Subcutaneous abdominal adipose tissue (tissue), 5 donors: Measurements from ENCODE around the gene MAP2.

ENCODE experiments used
- H3K27ac ChIP-seq: one replicate; pipeline ENCODE4 v1.7.0; 2013; ENCODE audit warnings: low read depth, mild to moderate bottlenecking, inconsistent platforms, low read length, moderate library complexity
- H3K27me3 ChIP-seq, 5 donors: one replicate each; pipeline ENCODE4 v1.7.0; 2013; ENCODE audit warnings: low read length in 5 of 5, inconsistent platforms in 1 of 5; ENCODE audit not compliant: control insufficient read depth in 5 of 5, insufficient read depth in 4 of 5
- H3K36me3 ChIP-seq, 5 donors: one replicate each; pipeline ENCODE4 v1.7.0; 2013; ENCODE audit warnings: low read length in 5 of 5; ENCODE audit not compliant: control insufficient read depth in 5 of 5, insufficient read depth in 5 of 5
- H3K4me1 ChIP-seq, 5 donors: one replicate each; pipeline ENCODE4 v1.7.0; 2013; ENCODE audit warnings: low read length in 5 of 5, mild to moderate bottlenecking in 3 of 5, moderate library complexity in 1 of 5; ENCODE audit not compliant: control insufficient read depth in 5 of 5, insufficient read depth in 5 of 5
- H3K4me3 ChIP-seq, 5 donors: one replicate each; pipeline ENCODE4 v1.7.0; 2013; ENCODE audit warnings: low read length in 5 of 5, low read depth in 1 of 5
- H3K9ac ChIP-seq, 5 donors: one replicate each; pipeline ENCODE4 v1.7.0; 2013; ENCODE audit warnings: low read length in 5 of 5, mild to moderate bottlenecking in 4 of 5, moderate library complexity in 3 of 5
- H3K9me3 ChIP-seq, 5 donors: one replicate each; pipeline ENCODE4 v1.7.0; 2013; ENCODE audit warnings: low read length in 5 of 5; ENCODE audit not compliant: control insufficient read depth in 5 of 5
- donor health status: healthy.
- donor health status: healthy.
- donor health status: healthy.
- donor health status: healthy.
- donor health status: healthy.

MAP2 gene

GRCh38 chr2:209577376-209578357 is 153.8 kb downstream of the MAP2 start:
- H3K36me3 ChIP-seq, result no peaks in the 10 kb centered on the region
- no peaks in the 10 kb centered on the region for H3K9me3 ChIP-seq
- H3K27ac ChIP-seq, result no peak overlapping the region
- H3K9ac ChIP-seq, result no peak overlapping the region
- no peaks in the 10 kb centered on the region for H3K27me3 ChIP-seq
- H3K4me1 ChIP-seq, result peaks cover 0 to 6% (median 5%) of the 10 kb centered on the region in 5 donors
- H3K4me3 ChIP-seq, result no peak overlapping the region

GRCh38 chr2:209578394-209579001 is 154.7 kb downstream of the MAP2 start:
- H3K36me3 ChIP-seq, result no peaks in the 10 kb centered on the region
- peaks cover 0 to 6% (median 5%) of the 10 kb centered on the region in 5 donors for H3K4me1 ChIP-seq
- H3K9ac ChIP-seq, result no peak overlapping the region
- H3K27me3 ChIP-seq, result no peaks in the 10 kb centered on the region
- no peak overlapping the region for H3K27ac ChIP-seq
- no peaks in the 10 kb centered on the region for H3K9me3 ChIP-seq
- no peak overlapping the region for H3K4me3 ChIP-seq

GRCh38 chr2:209579230-209579749 is 155.4 kb downstream of the MAP2 start:
- H3K9me3 ChIP-seq, result no peaks in the 10 kb centered on the region
- H3K9ac ChIP-seq, result peak overlapping the region in 3 of 5 donors; percentile 39 to 53 (median 41)
- peak overlapping the region; percentile 16 to 68 (median 57) for H3K4me3 ChIP-seq
- H3K27me3 ChIP-seq, result no peaks in the 10 kb centered on the region
- peaks cover 0 to 6% (median 5%) of the 10 kb centered on the region in 5 donors for H3K4me1 ChIP-seq
- H3K36me3 ChIP-seq, result no peaks in the 10 kb centered on the region
- no peak overlapping the region for H3K27ac ChIP-seq

- no peak overlapping the region for H3K4me3 ChIP-seq
- H3K27me3 ChIP-seq, result no peaks in the 10 kb centered on the region
- H3K9me3 ChIP-seq, result no peaks in the 10 kb centered on the region
- no peaks in the 10 kb centered on the region for H3K36me3 ChIP-seq
- H3K27ac ChIP-seq, result no peak overlapping the region
- H3K4me1 ChIP-seq, result peaks cover 0 to 6% (median 5%) of the 10 kb centered on the region in 5 donors
- no peak overlapping the region for H3K9ac ChIP-seq
Measured at GRCh38 chr2:209581040-209581439, 157.2 kb downstream of the MAP2 start.

- H3K36me3 ChIP-seq, result no peaks in the 10 kb centered on the region
- H3K27ac ChIP-seq, result no peak overlapping the region
- H3K4me3 ChIP-seq, result no peak overlapping the region
Measured at GRCh38 chr2:209582281-209582680, 158.4 kb downstream of the MAP2 start.

GRCh38 chr2:209584472-209584871 is 160.6 kb downstream of the MAP2 start:
- H3K36me3 ChIP-seq, result no peaks in the 10 kb centered on the region
- no peak overlapping the region for H3K27ac ChIP-seq
- H3K9me3 ChIP-seq, result no peaks in the 10 kb centered on the region
- H3K9ac ChIP-seq, result no peak overlapping the region
- H3K27me3 ChIP-seq, result no peaks in the 10 kb centered on the region
- no peak overlapping the region for H3K4me3 ChIP-seq
- H3K4me1 ChIP-seq, result peaks cover 0 to 3% (median under 1%) of the 10 kb centered on the region in 5 donors

More at GRCh38 chr2:209582281-209582680, 158.4 kb downstream of the MAP2 start:
- Histone ChIP-seq H3K27me3 (no peaks in the 10 kb centered on the region), H3K4me1 (peaks cover 0 to 6% (median 5%) of the 10 kb centered on the region in 5 donors), H3K9me3 (no peaks in the 10 kb centered on the region), H3K9ac (no peak overlapping the region)

- no peaks in the 10 kb centered on the region for H3K36me3 ChIP-seq
- no peak overlapping the region for H3K27ac ChIP-seq
- H3K9ac ChIP-seq, result no peak overlapping the region
- H3K27me3 ChIP-seq, result no peaks in the 10 kb centered on the region
- no peaks in the 10 kb centered on the region for H3K9me3 ChIP-seq
- no peaks in the 10 kb centered on the region for H3K4me1 ChIP-seq
- H3K4me3 ChIP-seq, result no peak overlapping the region
Measured at GRCh38 chr2:209584915-209585314, 161.1 kb downstream of the MAP2 start.

- Histone ChIP-seq H3K27ac (no peak overlapping the region), H3K9ac (no peak overlapping the region), H3K4me1 (no peaks in the 10 kb centered on the region), H3K9me3 (no peaks in the 10 kb centered on the region), H3K36me3 (no peaks in the 10 kb centered on the region), H3K27me3 (no peaks in the 10 kb centered on the region), H3K4me3 (no peak overlapping the region)
Measured at GRCh38 chr2:209591021-209591420, 167.2 kb downstream of the MAP2 start.

- Histone ChIP-seq H3K9ac (no peak overlapping the region), H3K4me3 (no peak overlapping the region), H3K9me3 (no peaks in the 10 kb centered on the region), H3K36me3 (no peaks in the 10 kb centered on the region), H3K4me1 (no peaks in the 10 kb centered on the region), H3K27me3 (no peaks in the 10 kb centered on the region), H3K27ac (no peak overlapping the region)
Measured at GRCh38 chr2:209592106-209592505, 168.3 kb downstream of the MAP2 start.

- Histone ChIP-seq H3K4me1 (no peaks in the 10 kb centered on the region), H3K36me3 (no peaks in the 10 kb centered on the region), H3K4me3 (no peak overlapping the region), H3K27me3 (no peaks in the 10 kb centered on the region), H3K9me3 (no peaks in the 10 kb centered on the region), H3K27ac (no peak overlapping the region), H3K9ac (no peak overlapping the region)
Measured at GRCh38 chr2:209593930-209594329, 170.1 kb downstream of the MAP2 start.
